ENCODE measurements around the gene STARD3NL.

The STARD3NL gene

DNA sequence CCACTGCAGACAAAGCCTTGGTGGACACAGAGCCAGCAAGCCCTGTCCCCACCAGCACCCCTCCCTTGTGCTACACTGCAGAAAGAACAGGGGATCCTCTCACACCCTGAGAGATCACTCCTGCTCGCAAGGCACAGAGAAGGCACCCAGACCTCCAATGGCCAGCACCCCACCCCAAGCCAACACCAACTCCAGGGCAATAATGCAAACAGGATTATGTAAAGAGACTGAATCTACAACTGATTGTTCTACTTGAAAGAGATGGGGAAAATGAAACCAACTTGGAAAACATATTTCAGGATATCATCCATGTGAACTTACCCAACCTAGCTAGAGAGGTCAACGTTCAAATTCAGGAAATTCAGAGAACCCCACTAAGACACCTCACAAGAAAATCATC, 26.5 kb upstream of the STARD3NL start:
- DNase-seq (ENCODE audit: low spot score), result no peak
- no peak for TF ChIP-seq CTCF (IDR thresholded peaks at IDR 0.05; ENCODE audit: extremely low read depth, missing control alignments)

DNA sequence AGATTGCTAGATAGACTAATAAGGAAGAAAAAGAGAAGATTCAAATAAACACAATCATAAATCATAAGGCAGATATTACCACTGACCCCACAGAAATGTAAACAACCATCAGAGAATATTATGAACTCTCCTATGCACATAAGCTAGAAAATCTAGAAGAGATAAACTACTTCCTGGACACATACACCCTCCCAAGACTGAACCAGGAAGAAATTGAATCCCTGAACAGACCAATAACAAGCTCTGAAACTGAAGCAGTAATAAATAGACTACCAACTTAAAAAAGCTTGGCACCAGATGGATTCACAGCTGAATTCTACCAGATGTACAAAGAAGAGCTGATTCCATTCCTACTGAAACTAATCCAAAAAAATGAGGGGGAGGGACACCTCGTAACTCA, 24.5 kb upstream of the STARD3NL start:
- no peak for TF ChIP-seq CTCF (IDR thresholded peaks at IDR 0.05; ENCODE audit: extremely low read depth, missing control alignments)
- no peak for DNase-seq (ENCODE audit: low spot score)

DNA sequence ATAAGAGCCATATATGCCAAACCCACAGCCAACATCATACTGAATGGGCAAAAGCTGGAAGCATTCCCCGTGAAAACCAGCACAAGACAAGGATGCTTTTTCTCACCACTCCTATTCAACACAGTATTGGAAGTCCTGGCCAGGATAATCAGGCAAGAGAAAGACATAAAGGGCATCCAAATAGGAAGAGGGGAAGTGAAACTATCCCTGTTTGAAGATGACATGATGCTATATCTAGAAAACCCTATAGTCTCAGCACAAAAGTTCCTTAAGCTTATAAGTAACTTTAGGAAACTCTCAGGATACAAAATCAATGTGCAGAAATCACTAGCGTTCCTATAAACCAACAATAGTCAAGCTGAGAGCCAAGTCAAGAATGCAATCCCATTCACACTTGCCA, 23.8 kb upstream of the STARD3NL start:
- TF ChIP-seq CTCF (IDR thresholded peaks at IDR 0.05; ENCODE audit: extremely low read depth, missing control alignments), result no peak
- no peak for DNase-seq (ENCODE audit: low spot score)

DNA sequence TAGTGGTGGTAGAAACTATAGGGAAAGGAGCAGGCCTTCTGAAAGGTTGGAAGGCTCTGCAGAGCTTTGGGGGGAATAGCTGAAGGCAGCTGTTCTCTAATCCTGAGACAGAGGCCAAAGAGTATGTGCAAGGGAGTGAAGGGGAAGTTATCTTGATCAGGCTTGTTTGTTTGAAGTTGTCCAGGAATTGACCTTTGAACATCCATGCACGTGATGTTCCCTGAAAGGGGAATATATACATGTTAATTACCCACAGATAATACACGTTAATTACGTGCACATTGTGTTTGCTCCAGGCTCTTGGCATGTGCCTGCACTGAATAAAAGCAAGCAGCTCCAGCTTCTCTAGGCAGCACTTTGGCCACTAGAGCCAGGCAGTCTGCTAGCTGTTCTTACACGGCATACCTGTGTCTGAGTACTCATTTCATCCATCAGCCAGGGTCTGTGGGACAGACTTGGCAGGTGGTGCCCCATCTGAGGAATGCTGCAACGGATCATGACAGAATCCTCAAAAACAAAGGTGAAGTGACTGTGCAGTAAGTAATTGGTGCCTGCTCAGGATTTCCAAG, 18.0 kb upstream of the STARD3NL start:
- no peak for TF ChIP-seq CTCF (IDR thresholded peaks at IDR 0.05; ENCODE audit: extremely low read depth, missing control alignments)
- DNase-seq (ENCODE audit: low spot score), result no peak

- no peak for TF ChIP-seq CTCF (IDR thresholded peaks at IDR 0.05; ENCODE audit: extremely low read depth, missing control alignments)
- no peak for DNase-seq (ENCODE audit: low spot score)
Measured at GRCh38 chr7:38162036-38162435, 16.0 kb upstream of the STARD3NL start.

DNA sequence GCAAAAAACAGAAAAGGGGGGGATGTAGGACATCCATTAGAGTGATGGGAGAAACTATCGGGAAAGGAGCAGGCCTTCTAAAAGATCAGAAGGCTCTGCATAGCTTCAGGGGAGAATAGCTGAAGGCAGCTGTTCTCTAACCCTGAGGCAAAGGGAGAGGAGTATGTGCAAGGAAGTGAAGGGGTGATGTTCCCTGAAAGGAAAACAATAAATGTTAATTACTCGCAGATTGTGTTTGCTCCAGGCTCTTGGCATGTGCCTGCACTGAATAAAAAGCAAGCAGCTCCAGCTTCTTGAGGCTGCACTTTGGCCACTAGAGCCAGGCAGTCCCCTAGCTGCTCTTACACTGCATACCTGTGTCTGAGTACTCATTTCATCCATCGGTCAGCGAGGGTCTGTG, 14.4 kb upstream of the STARD3NL start:
- no peak for TF ChIP-seq CTCF (IDR thresholded peaks at IDR 0.05; ENCODE audit: extremely low read depth, missing control alignments)
- no peak for DNase-seq (ENCODE audit: low spot score)

GRCh38 chr7:38168890-38169570, 9.0 kb upstream of the STARD3NL start:
- DNase-seq (ENCODE audit: low spot score), result no peak
- no peak for TF ChIP-seq CTCF (IDR thresholded peaks at IDR 0.05; ENCODE audit: extremely low read depth, missing control alignments)

All from GM20000 (cell line).